Stimulated activated CD8-positive, alpha-beta memory T cell treated with anti-CD3 and anti-CD28 coated beads, Interleukin-12 subunit alpha, Interleukin-12 subunit beta, amount 100 ng/mL, for 24 hours (primary cell): Measurements from ENCODE around the gene KCTD1.

Source experiments
- DNase-seq: peaks from one replicate; pipeline ENCODE4 v3.0.0-alpha.2; 2020; ENCODE audit errors: extremely low read depth

Gene KCTD1

GRCh38 chr18:26548415-26549262 is at the start of gene KCTD1:
Gene KCTD1, minus strand, starts transcription at chr18:26548553. Its CDS starts 17 bp downstream, at chr18:26548536.
- no peak for DNase-seq

DNA sequence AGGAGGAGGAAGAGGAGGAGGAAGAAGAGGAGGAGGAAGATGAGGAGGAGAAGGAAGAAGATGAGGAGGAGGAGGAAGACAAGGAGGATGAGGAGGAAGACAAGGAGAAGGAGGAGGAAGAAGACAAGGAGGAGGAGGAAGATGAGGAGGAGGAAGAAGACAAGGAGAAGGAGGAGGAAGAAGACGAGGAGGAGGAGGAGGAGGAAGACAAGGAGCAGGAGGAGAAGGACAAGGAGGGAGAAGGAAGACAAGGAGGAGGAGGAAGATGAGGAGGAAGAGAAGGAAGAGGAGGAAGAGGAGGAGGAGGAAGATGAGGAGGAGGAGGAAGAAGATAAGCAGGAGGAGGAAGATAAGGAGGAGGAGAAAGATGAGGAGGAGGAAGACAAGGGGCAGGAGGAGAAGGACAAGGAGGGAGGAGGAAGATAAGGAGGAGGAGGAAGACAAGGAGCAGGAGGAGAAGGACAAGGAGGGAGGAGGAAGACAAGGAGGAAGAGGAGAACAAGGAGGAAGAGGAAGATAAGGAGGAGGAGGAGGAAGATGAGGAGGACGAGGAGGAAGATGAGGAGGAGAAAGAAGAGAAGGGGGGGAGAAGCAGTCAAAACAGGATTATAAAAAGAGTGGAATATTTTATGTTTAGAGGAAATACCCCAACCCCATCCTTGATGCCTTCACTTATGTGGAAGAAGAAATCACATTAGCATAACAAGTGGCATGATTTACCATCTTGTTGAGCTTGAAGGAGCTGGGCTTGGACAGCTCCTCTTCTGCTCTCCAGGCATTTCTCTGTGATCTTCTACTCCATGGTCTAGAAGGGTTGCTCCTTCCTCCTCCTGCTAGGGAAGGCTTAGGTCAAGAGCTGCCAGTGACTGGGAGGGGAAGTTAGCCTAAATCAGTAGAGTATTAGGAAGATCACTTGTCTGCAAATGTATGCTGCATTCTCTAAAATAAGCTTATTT is 45.3 kb upstream of the KCTD1 start:
- no peak for DNase-seq

- no peak for DNase-seq
Observed at GRCh38 chr18:26584745-26585144, 36.4 kb upstream of the KCTD1 start.

DNA sequence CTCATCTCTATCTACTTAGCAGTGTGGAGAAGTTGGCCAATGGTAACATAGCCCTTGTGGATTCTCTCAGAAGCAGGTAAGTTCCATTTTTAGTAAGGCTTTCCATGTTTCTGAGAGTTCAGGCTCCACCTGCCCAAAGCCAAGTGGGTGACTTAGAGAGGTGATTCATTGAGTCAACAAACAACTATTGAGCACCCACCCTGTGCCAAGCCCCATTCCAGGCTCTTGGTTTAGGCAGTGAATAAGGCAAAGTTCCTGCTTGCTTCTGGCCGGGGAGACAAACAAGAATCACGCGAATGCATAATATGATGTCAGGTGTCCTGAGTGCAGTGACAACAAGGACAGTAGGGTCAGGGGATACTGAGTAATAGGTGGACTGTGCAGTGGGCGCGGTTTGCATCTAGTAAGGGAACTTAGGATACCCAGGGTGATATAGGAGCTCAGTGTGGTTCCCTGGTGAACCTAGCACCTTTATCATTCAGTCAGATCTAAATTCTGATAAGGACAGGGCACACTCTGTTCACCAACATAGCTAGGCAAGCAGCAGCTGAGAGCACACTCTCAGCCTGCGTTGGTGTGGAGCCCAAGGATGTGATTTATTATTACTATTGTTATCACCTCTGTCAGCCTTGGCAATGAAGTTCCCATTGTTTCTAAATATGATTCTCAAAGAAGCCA is 31.7 kb upstream of the KCTD1 start:
- no peak for DNase-seq

DNA sequence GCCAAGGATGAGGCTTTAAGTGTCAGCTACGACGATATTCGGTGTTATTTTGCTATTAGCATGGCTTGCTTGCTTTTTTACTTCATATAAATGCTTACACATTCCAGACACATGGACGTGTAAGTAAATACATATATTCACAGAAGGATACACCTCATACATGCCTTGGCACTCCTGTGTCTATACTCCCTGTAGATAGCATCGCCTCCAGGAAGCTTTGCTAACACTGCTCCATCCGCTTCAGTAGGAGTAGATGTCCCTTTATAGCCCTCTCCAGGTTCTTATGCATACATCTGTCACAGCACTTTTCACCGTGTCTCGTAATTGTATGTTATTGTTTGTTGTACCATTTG is 27.5 kb upstream of the KCTD1 start:
- no peak for DNase-seq

- no peak for DNase-seq
Observed at GRCh38 chr18:26574958-26575864, 26.9 kb upstream of the KCTD1 start.

GRCh38 chr18:26568926-26569665 is 20.7 kb upstream of the KCTD1 start:
- DNase-seq = no peak

DNA sequence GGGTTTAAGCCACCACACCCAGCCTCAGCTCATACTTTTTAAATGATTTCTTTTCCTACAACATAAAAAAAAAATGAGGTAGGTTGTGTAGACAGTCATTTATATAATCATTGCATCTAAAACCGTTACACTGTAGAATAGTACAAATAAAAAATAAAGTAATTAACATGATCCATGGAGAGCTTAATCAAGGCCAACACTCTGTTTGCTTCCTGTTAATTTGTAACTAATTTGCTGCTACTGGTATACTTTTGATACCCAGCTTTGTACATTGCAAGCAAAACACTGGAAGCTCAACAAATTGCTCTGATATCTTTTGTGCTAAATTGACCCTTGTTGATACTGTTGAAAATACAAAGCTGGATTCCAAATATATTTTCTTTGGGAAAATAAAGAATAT is 20.2 kb upstream of the KCTD1 start:
- no peak for DNase-seq

DNA sequence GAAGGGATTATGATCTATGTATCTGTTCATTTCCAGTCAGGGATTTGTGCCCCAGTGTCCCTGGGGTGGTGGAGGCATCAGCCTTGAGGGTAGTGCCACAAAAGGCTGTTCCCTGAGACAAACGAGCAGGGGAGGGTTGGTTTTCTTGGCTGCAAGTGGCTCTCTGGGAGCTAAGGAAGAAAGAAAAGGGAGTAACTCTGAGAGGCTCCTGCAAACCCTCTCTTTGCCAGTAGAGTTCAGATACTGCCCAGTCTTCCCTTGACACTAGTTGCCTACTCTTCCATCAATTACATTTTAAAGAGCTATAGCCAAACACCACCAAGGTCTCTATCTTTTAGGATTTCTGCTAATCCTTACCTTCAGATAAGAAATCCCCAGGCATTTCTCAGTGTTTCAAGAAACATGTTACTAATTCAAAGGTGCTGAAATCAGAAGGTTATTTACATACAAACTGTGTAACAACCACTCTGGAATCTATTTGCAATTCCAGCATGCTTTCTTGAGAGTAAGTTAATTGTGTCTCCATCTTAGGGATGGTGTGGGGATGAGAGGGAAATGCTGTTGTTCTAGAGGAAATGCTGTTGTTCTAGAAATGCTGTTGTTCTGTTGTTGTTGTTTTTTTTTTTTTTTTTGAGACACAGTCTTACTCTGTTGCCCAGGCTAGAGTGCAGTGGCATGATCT is 18.7 kb upstream of the KCTD1 start:
- no peak for DNase-seq

- no peak for DNase-seq
Observed at GRCh38 chr18:26565514-26565913, 17.2 kb upstream of the KCTD1 start.

DNA sequence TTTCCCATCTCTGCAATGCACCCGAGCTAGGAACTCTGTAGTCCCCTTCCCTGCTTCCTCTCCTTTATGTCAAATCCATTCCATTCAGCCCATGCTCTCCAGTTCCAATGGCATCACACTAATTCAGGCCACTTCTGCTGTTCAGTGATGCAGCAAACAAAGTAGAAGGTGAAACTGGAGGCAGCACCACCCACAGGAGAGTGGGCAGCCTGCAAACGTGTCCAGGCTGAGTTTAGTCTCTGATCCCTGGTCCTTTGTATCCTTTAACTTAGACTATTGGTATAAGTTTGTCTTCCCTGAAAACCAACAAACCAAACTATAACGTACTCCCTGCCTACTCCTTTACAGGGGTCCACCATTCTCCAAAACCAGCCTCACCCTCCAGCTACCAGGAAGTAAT is 14.7 kb upstream of the KCTD1 start:
- DNase-seq = no peak

- no peak for DNase-seq
Observed at GRCh38 chr18:26562568-26562967, 14.2 kb upstream of the KCTD1 start.

GRCh38 chr18:26561769-26562168 is 13.4 kb upstream of the KCTD1 start:
- no peak for DNase-seq

GRCh38 chr18:26556573-26556972 is 8.2 kb upstream of the KCTD1 start:
- DNase-seq = no peak

- DNase-seq = no peak
Observed at GRCh38 chr18:26555804-26556553, 7.6 kb upstream of the KCTD1 start.

DNA sequence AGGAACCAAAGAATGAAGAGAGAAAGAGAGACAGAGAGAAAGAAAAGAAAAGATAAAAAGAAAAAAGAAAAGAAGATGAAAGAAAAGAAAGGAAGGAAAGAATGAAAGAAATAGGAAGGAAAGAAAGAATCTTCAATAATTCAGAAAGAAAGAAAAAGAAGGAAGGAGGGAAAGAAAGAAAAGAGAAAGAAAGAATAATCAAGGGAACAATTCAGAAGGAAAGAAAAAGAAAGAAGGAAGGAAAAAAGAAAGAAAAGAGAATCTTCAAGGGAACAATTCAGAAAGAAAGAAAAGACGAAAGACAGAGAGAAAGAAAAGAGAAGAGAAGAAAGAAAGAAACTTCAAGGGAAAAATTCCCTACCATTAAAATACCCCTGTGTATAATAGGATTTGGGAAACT is 5.6 kb upstream of the KCTD1 start:
- no peak for DNase-seq

DNA sequence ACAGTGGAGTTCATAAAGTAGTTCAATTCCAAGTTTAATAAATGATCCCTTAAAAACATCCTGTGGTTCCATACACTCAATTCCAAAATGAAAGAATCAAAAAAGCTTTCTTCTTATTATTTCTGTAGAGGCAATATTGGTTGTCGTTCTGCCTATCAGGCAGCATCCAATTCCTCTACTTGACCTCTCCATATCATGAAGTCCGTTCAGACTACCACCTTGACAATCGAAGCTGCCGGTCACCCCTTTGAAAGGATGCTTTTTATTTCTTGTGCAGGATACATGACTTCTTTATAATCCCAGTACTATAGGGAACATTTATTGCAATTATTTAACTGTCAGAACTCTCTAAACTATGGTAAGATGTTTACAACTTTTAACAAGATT is 3.3 kb upstream of the KCTD1 start:
- DNase-seq = no peak

DNA sequence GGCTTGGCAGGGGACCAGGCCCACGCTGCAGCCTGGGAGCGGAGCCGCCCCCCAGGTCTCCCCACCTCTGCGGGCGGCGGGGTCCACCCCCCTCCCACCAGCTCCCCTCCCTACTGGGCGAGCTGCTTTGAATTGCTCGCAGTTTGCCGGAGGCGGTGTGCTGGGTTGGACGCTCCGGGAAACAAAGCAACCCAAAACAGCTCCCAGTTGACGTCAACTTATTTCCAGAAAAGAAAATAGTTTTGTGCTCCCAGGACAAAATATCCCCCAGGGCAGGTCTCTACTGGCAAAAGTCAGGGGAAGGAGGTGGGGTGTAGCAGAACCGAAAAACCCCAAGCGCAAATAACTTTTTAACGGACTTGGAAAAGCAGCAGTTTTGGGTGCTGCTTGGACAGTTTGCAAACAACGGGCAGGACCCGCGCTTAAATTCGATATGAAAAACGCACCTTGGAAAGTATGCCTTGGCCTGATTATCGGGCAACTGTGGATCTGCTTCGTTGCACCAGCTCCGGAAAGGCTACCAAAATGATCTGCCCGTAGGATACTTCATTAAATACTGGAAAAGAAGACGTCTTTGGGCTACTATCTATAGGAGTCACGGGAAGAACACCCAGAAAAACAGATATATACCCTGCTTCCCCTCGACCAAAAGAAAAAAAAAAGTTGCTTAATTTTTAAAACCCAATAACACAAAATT is 2.8 kb upstream of the KCTD1 start:
- DNase-seq = no peak
